Measurements from ENCODE around the gene CEP170B. TPM values are rescaled to one million over a fixed set of nuclear protein-coding genes. Genes with fewer than 3 reads are reported as not detected.

The CEP170B gene
- polyA plus RNA-seq, 6 donors from 2014 or later, result not detected

DNA sequence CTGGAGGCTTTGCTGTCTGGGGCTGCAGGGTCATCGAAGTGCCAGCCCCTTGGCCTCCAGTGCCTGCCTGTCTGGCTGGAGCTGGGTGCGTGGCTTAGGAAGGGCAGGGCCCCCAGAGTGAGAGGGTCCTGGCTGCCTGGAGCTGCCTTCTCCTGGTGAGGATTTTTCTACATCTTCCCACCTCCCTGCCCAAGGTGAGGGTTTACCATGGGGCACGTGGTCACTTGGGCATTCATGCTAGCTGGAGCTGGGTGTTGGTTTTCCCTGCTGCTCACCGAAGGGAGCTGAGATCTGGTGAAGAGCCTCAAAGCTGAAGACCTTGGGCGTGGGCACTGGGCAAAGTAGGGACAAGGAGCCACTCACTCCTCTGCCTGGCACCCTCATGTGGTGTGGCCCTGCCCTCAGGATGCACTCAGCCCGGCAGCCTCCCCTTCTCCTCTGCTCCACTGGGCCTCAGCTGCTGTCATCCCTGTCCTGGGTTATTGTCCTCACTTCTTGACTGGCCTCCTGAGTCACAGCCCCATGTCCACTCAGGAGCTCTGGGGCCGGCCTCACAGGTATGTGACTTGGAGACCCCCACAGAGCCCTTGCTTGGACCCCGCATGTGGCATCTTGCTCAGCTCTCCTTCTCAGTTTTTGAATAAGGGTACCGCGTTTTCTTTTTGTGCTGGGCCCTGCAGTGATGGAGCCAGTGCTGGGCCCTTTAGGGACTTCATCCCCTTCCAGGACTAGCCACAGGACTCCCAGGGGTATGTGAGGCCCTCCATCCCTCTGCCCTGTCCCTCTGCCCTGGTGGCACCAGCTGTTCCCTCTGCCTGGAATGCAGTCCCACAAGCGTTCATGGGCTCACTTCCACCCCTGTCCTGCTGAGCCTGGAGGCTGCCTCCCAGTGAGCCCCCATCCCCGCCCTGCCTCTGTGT lies 1.6 kb downstream of the CEP170B start:
- no peak for DNase-seq
- Mint-ChIP-seq H3K4me3 (peak overlapping the region in 7 of 8 donors; percentile 49 to 87 (median 76)), H3K4me1 (peaks cover 7 to 22% (median 20%) of the 10 kb centered on the region in 3 donors), H3K27ac (peak overlapping the region in 1 of 6 donors; percentile 97), H3K27me3 (peaks cover 10 to 74% (median 61%) of the 10 kb centered on the region in 3 donors), H3K9me3 (peaks cover 0 to 2% (median 0%) of the 10 kb centered on the region in 7 donors), H3K36me3 (no peaks in the 10 kb centered on the region)
- no peak for ATAC-seq (ENCODE audit: low read depth in 2 of 2)

DNA sequence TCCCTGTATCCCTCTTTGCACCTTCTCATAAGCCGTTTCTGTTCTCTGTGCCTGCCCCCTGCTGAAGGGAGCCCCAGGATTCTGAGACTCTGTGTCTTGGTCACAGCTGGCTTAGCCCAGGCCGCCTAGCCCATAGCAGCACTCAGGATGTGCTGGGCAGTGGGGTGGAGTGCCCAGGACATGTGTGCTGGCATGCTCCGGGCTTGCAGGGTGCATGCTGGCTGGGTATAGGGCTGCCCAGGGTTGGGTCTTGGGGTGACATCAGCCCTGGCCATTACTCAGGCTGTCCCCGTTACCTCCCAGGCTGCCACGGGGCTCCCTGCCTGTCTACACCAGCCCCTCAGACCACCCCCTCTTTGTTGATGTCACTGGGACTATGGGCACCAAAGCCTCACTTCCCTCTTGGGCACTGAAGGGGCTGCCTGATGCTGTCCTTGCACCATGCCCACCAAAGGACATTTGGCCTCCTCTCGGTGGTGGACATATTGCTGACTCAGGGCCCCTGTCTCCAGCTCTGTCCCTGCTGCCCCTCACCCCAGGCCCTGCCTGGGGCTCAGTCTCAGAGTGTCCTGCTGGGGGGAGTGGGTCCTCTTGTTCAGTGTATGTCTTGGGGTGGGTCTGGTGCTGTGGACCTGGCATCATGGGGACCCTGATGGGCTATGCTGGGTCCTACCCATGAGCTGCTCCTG lies 2.4 kb downstream of the CEP170B start:
- H3K4me1 Mint-ChIP-seq, result peaks cover 13 to 24% (median 22%) of the 10 kb centered on the region in 3 donors
- H3K27ac Mint-ChIP-seq, result peak overlapping the region in 1 of 6 donors; percentile 97
- H3K9me3 Mint-ChIP-seq, result peaks cover 0 to 2% (median 0%) of the 10 kb centered on the region in 7 donors
- ATAC-seq (ENCODE audit: low read depth in 2 of 2) (no peak), DNase-seq (no peak)
- no peaks in the 10 kb centered on the region for H3K36me3 Mint-ChIP-seq
- H3K27me3 Mint-ChIP-seq, result peaks cover 10 to 76% (median 61%) of the 10 kb centered on the region in 3 donors
- peak overlapping the region in 5 of 8 donors; percentile 29 to 87 (median 76) for H3K4me3 Mint-ChIP-seq

DNA sequence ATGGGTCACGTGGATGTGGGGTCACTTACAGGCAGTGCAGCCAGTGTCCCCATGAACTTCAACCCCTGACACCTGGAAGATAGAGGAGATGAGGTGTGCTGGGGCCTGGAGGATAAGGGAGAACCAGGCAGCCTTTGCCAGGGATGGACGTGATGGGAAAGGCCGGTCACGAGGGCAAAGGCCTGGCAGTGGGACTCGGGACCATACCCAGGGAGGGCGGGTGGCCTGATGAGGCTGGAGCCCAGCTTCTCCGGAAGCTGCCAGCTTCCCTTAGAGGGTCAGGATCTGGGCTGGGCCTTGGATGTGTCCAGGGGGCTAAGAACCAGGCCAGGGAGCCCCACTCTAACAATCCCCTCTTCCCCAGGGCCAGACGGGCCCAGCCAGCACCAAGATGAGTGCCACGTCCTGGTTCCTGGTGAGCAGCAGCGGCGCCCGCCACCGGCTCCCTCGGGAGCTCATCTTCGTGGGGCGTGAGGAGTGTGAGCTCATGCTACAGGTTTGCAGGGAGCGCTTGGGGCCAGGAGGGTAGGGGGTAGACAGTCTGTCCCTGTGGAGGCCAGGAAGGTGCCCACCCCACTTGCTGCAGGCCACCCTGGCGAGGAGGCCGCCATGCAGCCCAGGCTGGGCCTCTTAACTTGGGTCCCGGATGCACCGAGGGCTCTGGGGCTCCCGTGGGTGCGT lies 3.1 kb downstream of the CEP170B start:
- ATAC-seq (ENCODE audit: low read depth in 2 of 2), result no peak
- peaks cover 0 to 2% (median 0%) of the 10 kb centered on the region in 7 donors for H3K9me3 Mint-ChIP-seq
- H3K4me3 Mint-ChIP-seq, result no peak overlapping the region

DNA sequence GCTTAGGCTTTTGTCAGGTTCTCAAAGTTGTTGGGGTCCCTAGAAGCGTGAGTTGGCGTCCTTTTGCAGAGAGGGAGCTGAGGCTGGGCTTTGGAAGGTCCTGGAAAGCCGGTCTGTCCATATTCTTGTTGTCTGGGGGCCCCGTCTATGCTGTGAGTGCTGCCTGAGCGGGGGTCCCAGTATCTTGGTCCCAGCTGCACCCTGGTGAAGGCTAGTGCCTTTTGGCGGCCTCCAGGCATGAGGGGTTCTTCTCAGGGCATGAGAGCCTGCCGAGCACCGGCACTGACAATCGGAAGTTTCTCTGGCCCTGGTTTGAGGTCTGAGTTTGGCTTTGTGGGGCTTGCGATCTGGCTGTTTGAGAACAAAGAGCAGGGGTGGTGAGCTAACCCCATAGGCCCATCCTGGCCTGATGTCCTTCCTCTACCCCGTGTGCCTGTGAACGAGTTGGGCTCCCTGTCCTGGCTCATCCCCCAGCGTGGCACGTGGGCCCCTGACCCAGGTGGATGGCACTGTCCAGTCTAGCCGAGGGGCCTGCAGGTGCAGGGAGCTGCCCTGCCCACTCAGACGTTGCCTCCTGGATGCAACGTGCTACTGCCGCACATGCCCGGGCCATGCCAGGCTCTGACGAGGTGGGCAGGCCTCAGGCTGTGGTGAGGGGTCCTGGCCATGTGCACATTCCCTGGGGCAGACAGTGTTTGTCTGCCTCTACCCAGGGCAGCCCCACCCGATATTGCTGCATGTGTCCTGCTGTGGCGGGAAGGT lies 3.9 kb downstream of the CEP170B start:
- no peak overlapping the region for H3K4me3 Mint-ChIP-seq
- H3K9me3 Mint-ChIP-seq, result peaks cover 0 to 2% (median 0%) of the 10 kb centered on the region in 7 donors
- DNase-seq (no peak), ATAC-seq (ENCODE audit: low read depth in 2 of 2) (no peak)
- no peak overlapping the region for H3K27ac Mint-ChIP-seq
- no peaks in the 10 kb centered on the region for H3K36me3 Mint-ChIP-seq
- H3K27me3 Mint-ChIP-seq, result peaks cover 14 to 82% (median 51%) of the 10 kb centered on the region in 3 donors
- H3K4me1 Mint-ChIP-seq, result peaks cover 17 to 27% (median 27%) of the 10 kb centered on the region in 3 donors

More for the DNA sequence above, 3.1 kb downstream of the CEP170B start:
- Mint-ChIP-seq H3K4me1 (peaks cover 18 to 29% (median 27%) of the 10 kb centered on the region in 3 donors), H3K27me3 (peaks cover 14 to 81% (median 59%) of the 10 kb centered on the region in 3 donors), H3K27ac (no peak overlapping the region), H3K36me3 (no peaks in the 10 kb centered on the region)
- DNase-seq, result no peak

DNA sequence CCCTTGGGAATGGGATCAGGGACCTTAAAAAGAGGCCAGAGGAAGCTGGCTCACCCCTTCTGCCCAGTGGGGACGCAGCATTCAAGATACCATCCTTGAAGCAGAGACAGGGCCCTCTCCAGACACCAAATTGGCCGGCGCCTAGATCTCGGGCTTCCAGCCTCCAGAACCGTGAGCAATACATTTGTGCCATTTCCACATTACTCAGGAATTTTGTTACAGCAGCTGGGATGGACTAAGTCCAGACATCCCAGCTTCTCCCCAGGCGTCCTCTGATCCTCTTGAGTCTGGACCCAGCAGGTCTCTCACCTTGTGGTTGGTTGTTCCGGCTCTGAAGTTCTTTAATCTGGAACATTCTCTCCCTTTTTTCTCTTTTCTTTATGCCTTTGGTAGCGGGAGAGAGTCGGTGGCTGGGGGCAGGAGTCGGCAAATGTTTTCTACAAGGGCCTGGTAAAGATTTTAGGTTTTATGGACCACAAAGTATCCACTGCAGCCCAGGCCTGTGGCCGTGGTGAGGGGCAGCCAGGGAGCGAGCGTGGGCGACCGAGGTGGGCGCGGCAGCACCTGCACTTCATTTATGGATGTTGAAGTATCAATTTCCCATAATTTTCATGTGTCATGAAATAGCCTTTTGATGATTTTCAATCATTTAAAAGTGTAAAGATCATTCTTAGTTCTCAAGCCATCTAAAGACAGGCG lies 4.8 kb downstream of the CEP170B start:
- H3K27me3 Mint-ChIP-seq, result peaks cover 14 to 80% (median 44%) of the 10 kb centered on the region in 3 donors
- peaks cover 11 to 27% (median 22%) of the 10 kb centered on the region in 3 donors for H3K4me1 Mint-ChIP-seq
- no peak overlapping the region for H3K27ac Mint-ChIP-seq
- no peaks in the 10 kb centered on the region for H3K36me3 Mint-ChIP-seq
- H3K9me3 Mint-ChIP-seq, result peaks cover 0 to 2% (median 0%) of the 10 kb centered on the region in 7 donors
- H3K4me3 Mint-ChIP-seq, result no peak overlapping the region
- ATAC-seq (ENCODE audit: low read depth in 2 of 2), result no peak
- DNase-seq, result no peak

DNA sequence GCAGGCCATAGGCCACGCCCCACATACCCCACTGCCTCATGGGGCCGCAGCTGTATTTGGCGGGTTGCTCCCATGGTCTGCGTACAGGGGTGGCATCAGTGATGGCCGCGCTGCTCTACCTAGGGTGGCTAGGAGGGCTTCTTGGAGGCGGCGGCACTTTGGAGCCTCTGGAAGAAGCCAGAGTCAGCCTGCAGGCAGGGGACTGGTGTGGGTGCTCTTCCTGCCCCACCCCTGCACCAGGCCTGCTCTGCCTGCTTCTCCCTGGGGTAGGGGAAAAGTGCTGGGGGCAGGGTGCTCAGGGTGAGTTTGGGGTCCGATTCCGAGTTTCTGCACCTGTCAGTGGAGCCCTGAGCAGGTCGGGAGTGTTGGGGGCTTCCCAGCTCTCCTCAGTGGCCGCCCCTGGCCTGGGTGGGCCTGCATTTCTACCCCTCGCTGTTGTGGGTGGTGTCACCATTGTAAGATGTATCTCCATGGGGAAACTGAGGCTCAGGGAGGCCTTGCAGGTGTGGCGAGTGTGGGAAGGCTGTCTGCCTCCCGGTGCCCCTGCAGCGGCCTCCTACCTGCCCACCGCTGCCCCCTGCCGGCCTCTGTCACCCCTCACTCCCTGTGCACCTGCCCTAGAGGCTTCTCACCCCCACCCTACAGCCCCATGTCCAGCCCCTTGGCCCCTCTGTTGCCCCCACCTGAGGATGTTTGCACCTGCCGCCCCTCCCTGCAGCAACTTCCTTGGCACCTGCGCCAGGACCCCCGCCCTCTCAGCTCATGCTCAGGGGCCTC lies 5.5 kb downstream of the CEP170B start:
- Mint-ChIP-seq H3K4me1 (peaks cover 11 to 27% (median 22%) of the 10 kb centered on the region in 3 donors), H3K9me3 (peaks cover 0 to 2% (median 0%) of the 10 kb centered on the region in 7 donors), H3K4me3 (peak overlapping the region in 1 of 8 donors; percentile 1), H3K36me3 (no peaks in the 10 kb centered on the region), H3K27me3 (peaks cover 14 to 88% (median 44%) of the 10 kb centered on the region in 3 donors), H3K27ac (no peak overlapping the region)
- DNase-seq (no peak), ATAC-seq (ENCODE audit: low read depth in 2 of 2) (peak; percentile 34 to 51)

DNA sequence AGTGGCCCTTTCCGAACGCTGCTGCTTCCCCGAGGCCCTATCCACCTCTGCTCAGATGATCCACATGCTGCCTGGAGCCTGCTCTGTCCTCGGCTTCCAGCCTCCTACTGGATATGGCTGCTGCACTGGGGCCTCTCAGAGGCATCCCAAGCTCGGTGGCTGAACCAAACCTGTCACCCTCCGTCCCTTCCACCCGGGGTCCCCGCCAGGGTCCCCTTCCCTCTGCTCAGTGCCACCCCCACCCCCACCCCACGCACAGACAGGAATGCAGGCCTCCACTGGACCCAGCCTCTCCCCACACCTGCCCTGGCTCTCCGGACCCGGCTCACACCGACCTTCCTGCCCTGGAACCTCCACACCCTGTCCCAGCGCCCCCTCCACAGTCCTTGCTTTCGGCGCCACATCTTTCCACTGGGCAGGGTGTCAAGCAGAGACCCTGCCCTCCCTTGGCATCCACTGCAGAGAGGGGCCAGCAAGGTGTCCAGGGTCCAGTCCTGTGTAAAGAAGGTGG lies 6.1 kb downstream of the CEP170B start:
- peaks cover 11 to 22% (median 18%) of the 10 kb centered on the region in 3 donors for H3K4me1 Mint-ChIP-seq
- H3K27ac Mint-ChIP-seq, result no peak overlapping the region
- DNase-seq, result no peak
- peaks cover 0 to 2% (median 0%) of the 10 kb centered on the region in 7 donors for H3K9me3 Mint-ChIP-seq
- no peaks in the 10 kb centered on the region for H3K36me3 Mint-ChIP-seq
- H3K4me3 Mint-ChIP-seq, result no peak overlapping the region
- no peak for ATAC-seq (ENCODE audit: low read depth in 2 of 2)
- H3K27me3 Mint-ChIP-seq, result peaks cover 14 to 86% (median 44%) of the 10 kb centered on the region in 3 donors

DNA sequence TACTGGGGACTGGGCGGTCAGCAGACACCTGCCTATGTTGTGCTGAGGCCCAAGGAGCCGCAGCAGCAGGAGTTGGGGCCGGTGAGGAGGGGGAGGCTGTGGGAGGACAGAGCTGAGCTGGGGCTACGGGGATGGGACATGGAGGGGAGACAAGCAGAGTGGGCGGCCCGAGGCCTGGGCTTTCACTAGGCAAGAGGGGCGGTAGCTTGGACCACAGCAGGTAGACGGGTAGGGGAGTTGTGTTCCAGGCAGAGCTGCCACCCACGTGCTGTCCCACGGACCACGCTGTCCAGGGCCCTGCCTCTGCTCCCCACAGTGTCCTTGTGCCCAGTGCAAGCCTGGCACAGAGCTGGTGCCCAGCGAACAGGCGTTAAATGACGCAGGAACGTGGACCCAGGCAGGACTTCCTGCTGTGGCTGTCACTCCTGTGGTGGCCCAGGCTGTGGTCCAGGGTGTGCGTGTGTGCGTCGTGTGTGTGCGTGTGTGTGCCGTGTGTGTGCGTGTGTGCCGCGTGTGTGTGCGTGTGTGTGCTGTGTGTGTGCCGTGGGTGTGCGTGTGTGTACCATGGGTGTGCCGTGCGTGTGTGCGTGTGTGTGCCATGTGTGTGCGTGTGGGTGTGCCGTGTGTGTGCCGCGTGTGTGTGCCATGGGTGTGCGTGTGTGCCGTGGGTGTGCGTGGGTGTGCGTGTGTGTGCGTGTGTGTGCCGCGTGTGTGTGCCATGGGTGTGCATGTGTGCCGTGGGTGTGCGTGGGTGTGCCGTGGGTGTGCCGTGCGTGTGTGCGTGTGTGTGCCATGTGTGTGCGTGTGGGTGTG lies 6.8 kb downstream of the CEP170B start:
- Mint-ChIP-seq H3K27me3 (peaks cover 10 to 80% (median 39%) of the 10 kb centered on the region in 3 donors), H3K9me3 (peaks cover 0 to 2% (median 0%) of the 10 kb centered on the region in 7 donors)

DNA sequence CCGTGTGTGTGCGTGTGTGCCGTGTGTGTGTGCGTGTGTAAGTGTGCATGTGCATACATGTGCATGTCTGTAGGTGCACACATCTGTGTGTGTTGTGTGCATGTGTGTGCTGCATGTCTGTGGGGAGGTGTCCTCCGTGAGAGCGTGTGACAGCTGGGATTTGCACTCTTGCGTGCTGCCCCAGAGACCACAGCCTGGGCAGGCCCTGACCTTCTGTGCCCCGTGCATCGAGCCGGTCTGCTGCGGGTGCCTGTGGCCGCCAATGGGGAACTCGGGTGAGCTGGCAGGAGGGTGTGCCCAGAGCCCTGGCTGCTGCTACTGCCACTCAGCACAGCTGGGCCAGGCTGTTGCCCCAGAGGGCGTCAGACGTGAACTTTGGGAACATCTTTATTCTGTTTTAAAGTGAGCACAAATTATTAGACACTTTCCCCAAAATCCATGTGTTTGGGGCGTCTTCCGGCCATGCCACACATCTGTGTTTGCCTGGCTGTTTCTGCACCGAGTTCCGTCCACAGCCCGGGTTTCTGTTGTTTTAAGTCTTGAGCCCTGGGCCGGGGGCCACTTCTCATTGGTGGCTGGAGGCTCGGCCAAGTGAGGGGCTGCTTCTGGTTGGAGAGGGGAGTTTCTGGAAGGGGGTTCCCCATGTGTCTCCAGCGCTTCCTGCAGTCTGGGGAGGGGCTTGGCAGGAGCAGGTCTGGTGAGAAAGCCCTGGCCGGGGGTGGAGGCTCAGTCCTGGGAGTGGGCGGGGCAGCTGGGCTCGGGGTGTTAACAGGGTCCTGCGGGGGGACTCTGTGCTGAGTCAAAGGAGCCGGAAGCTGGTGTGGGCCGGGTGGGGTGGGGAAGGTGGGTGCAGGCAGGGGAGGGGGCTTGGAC lies 7.6 kb downstream of the CEP170B start:
- ATAC-seq (ENCODE audit: low read depth in 2 of 2) (peak; percentile 51 to 63), DNase-seq (no peak)
- Mint-ChIP-seq H3K9me3 (peaks cover 0 to 2% (median 0%) of the 10 kb centered on the region in 7 donors), H3K27ac (peak overlapping the region in 3 of 6 donors; percentile 33 to 96 (median 62)), H3K36me3 (no peaks in the 10 kb centered on the region), H3K4me3 (peak overlapping the region in 3 of 8 donors; percentile 24 to 70 (median 51)), H3K27me3 (peaks cover 4 to 71% (median 31%) of the 10 kb centered on the region in 3 donors), H3K4me1 (peaks cover 10 to 21% (median 11%) of the 10 kb centered on the region in 3 donors)

More for the DNA sequence above, 6.8 kb downstream of the CEP170B start:
- H3K4me3 Mint-ChIP-seq, result peak overlapping the region in 2 of 8 donors; percentile 70 to 71
- DNase-seq, result no peak
- peaks cover 11 to 22% (median 15%) of the 10 kb centered on the region in 3 donors for H3K4me1 Mint-ChIP-seq
- ATAC-seq (ENCODE audit: low read depth in 2 of 2), result no peak
- no peak overlapping the region for H3K27ac Mint-ChIP-seq
- no peaks in the 10 kb centered on the region for H3K36me3 Mint-ChIP-seq
